HepG2 (cell line): ENCODE measurements around the gene HABP4. TPM values are rescaled to one million over a fixed set of nuclear protein-coding genes. Genes with fewer than 3 reads are reported as not detected.

ENCODE experiments used
- ARNTL ChIP-seq: sonication (generic); formaldehyde crosslinking; IDR thresholded peaks from 2 replicates; pipeline ENCODE4 v1.4.0; 2020; ENCODE audit warnings: mild to moderate bottlenecking, missing genetic modification reagents
- GATAD2A ChIP-seq: IDR thresholded peaks from 2 replicates; pipeline ENCODE4 v1.6.1; 2016
- HOXA9 ChIP-seq: sonication (generic); formaldehyde crosslinking; IDR thresholded peaks from 2 replicates; pipeline ENCODE4 v1.8.1; 2022; ENCODE audit warnings: missing genetic modification reagents, mild to moderate bottlenecking, moderate library complexity, borderline replicate concordance
- KLF13 ChIP-seq: sonication (generic); formaldehyde crosslinking; IDR thresholded peaks from 2 replicates; pipeline ENCODE4 v1.4.0; 2020; ENCODE audit warnings: mild to moderate bottlenecking, missing genetic modification reagents
- MEIS2 ChIP-seq: sonication (generic); formaldehyde crosslinking; IDR thresholded peaks from 2 replicates; pipeline ENCODE4 v1.9.0; 2021; ENCODE audit warnings: mild to moderate bottlenecking, missing genetic modification reagents
- MTA3 ChIP-seq: sonication (generic); formaldehyde crosslinking; IDR thresholded peaks from 2 replicates; pipeline ENCODE4 v1.4.0; 2020; ENCODE audit warnings: missing genetic modification reagents
- ONECUT2 ChIP-seq: sonication (generic); formaldehyde crosslinking; IDR thresholded peaks from 2 replicates; pipeline ENCODE4 v1.4.0; 2020; ENCODE audit warnings: missing genetic modification reagents
- PHF8 ChIP-seq: sonication (generic); formaldehyde crosslinking; IDR thresholded peaks from 2 replicates; pipeline ENCODE4 v1.5.0; 2020; ENCODE audit warnings: missing genetic modification reagents
- RXRA ChIP-seq: sonication (generic); formaldehyde crosslinking; IDR thresholded peaks from 2 replicates; pipeline ENCODE4 v1.5.1; 2020; ENCODE audit warnings: missing genetic modification reagents
- SMAD1 ChIP-seq: sonication (generic); formaldehyde crosslinking; IDR thresholded peaks from 2 replicates; pipeline ENCODE4 v1.4.0; 2020; ENCODE audit warnings: missing genetic modification reagents, low read depth, mild to moderate bottlenecking, borderline replicate concordance
- ZMYM2 ChIP-seq: sonication (generic); formaldehyde crosslinking; IDR thresholded peaks from 2 replicates; pipeline ENCODE4 v1.8.0; 2022; ENCODE audit warnings: mild to moderate bottlenecking, missing genetic modification reagents
- ZNF34 ChIP-seq: sonication (generic); formaldehyde crosslinking; IDR thresholded peaks from 2 replicates; pipeline ENCODE4 v1.4.0; 2020; ENCODE audit warnings: mild to moderate bottlenecking, missing genetic modification reagents, borderline replicate concordance
- ZNF598 ChIP-seq: sonication (generic); formaldehyde crosslinking; IDR thresholded peaks from 2 replicates; pipeline ENCODE4 v1.5.1; 2020; ENCODE audit warnings: mild to moderate bottlenecking, missing genetic modification reagents, borderline replicate concordance
- ZNF674 ChIP-seq: sonication (generic); formaldehyde crosslinking; IDR thresholded peaks from 2 replicates; pipeline ENCODE4 v1.5.0; 2020; ENCODE audit warnings: low read depth, mild to moderate bottlenecking, missing genetic modification reagents
- polyA plus RNA-seq, 8 experiments: library from polyadenylated mRNA; depleted of rRNA in 3 of 8; stranded (reverse) in 7 of 8; unstranded in 1 of 8; fragments of >200 nt; fragmentation: Illumina TruSeq in 4 of 8; extraction: Trizol in 4 of 8; gene quantifications; 2 replicates each; pipeline versions ENCODE4 v1.2.1 to v1.2.3, GENCODE V29; 2011 to 2016; ENCODE audit warnings: low read depth in 4 of 8, missing spikeins in 1 of 8, mixed read lengths in 1 of 8; ENCODE audit not compliant: insufficient read depth in 1 of 8
- total RNA-seq, 5 experiments: library from RNA; depleted of rRNA; stranded (reverse); fragments of >200 nt; fragmentation: Illumina TruSeq; extraction: Trizol; gene quantifications; 2 replicates each; pipeline ENCODE4 v1.2.3, GENCODE V29; 2016; ENCODE audit warnings: low read depth in 1 of 5
- TF ChIP-seq, protein P1 (sequence below): IDR thresholded peaks from 2 replicates; pipeline ENCODE4 v1.6.1; 2018; ENCODE audit warnings: missing genetic modification reagents, mild to moderate bottlenecking, missing compliant biosample characterization
- TF ChIP-seq, protein P2 (sequence below): sonication (generic); formaldehyde crosslinking; conservative IDR thresholded peaks from 2 replicates; pipeline ENCODE4 v1.8.1; 2023; ENCODE audit warnings: missing genetic modification reagents
- TF ChIP-seq, protein P3 (sequence below): sonication (generic); formaldehyde crosslinking; IDR thresholded peaks from 2 replicates; pipeline ENCODE4 v1.4.0; 2020; ENCODE audit warnings: missing genetic modification reagents
- TF ChIP-seq, protein P4 (sequence below): sonication (generic); formaldehyde crosslinking; IDR thresholded peaks from 2 replicates; pipeline ENCODE4 v1.5.1; 2020; ENCODE audit warnings: missing genetic modification reagents, mild to moderate bottlenecking, borderline replicate concordance
- TF ChIP-seq, protein P5 (sequence below): sonication (generic); formaldehyde crosslinking; IDR thresholded peaks from 2 replicates; pipeline ENCODE4 v1.5.0; 2020; ENCODE audit warnings: missing genetic modification reagents
- TF ChIP-seq, protein P6 (sequence below): sonication (generic); formaldehyde crosslinking; conservative IDR thresholded peaks from 2 replicates; pipeline ENCODE4 v1.5.0; 2020; ENCODE audit warnings: missing genetic modification reagents
- TF ChIP-seq, protein P7 (sequence below): sonication (generic); formaldehyde crosslinking; IDR thresholded peaks from 2 replicates; pipeline ENCODE4 v1.4.0; 2020; ENCODE audit warnings: missing genetic modification reagents

HABP4 gene
- total and polyA plus RNA-seq, 2 of the 13 experiments (the other 11 are each of a cell fraction or from before 2014, with no cell fraction given): 14.3 to 26.6 TPM

DNA sequence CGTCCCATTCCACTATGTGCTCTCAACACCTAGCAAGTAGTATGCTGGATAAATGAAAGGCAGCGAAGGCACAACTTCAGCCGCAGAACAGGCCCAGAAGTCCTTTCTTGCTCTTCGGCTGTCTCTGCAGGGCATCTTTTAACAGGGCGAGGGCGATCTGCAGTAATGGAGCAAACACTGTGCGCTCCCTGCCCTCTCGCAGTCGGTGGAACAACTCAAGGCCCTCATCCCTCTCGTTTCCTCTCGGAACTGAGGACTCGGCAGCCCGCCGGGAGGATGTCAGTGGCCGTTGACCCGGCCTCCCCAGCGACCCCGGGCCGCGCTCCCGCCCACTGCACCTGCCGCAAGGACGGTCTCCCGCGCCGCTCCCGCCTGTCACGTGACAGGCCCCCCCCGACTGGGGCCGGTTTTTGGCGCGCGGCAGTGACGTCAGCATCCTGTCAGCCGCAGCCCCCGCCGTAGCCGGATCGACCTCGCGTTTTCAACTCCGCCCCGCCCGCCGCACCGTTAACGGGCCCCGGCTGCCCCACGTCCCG lies 32.9 kb upstream of the HABP4 start (continued):
- TF ChIP-seq, protein P1, sequence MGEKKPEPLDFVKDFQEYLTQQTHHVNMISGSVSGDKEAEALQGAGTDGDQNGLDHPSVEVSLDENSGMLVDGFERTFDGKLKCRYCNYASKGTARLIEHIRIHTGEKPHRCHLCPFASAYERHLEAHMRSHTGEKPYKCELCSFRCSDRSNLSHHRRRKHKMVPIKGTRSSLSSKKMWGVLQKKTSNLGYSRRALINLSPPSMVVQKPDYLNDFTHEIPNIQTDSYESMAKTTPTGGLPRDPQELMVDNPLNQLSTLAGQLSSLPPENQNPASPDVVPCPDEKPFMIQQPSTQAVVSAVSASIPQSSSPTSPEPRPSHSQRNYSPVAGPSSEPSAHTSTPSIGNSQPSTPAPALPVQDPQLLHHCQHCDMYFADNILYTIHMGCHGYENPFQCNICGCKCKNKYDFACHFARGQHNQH (CRISPR knock-in tag): peak; percentile 89
- TF ChIP-seq SMAD1 (CRISPR knock-in tag) (peak; percentile 90), ZMYM2 (CRISPR knock-in tag) (no peak), ARNTL (CRISPR knock-in tag) (peak; percentile 94), ZNF598 (no peak), RXRA (peak; percentile 94), ZNF674 (CRISPR knock-in tag) (no peak), MTA3 (CRISPR knock-in tag) (no peak), KLF13 (CRISPR knock-in tag) (peak; percentile 73; the same call in 1 of the 2 replicates), ZNF34 (CRISPR knock-in tag) (no peak; the same call in 1 of the 2 replicates), MEIS2 (CRISPR knock-in tag) (peak; percentile 88), PHF8 (peak; percentile 72), HOXA9 (peak; percentile 65; the same call in 1 of the 2 replicates), GATAD2A (peak; percentile 36; the same call in 1 of the 2 replicates), ONECUT2 (CRISPR knock-in tag) (no peak)
- TF ChIP-seq, protein P2, sequence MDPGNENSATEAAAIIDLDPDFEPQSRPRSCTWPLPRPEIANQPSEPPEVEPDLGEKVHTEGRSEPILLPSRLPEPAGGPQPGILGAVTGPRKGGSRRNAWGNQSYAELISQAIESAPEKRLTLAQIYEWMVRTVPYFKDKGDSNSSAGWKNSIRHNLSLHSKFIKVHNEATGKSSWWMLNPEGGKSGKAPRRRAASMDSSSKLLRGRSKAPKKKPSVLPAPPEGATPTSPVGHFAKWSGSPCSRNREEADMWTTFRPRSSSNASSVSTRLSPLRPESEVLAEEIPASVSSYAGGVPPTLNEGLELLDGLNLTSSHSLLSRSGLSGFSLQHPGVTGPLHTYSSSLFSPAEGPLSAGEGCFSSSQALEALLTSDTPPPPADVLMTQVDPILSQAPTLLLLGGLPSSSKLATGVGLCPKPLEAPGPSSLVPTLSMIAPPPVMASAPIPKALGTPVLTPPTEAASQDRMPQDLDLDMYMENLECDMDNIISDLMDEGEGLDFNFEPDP (CRISPR knock-in tag): peak; percentile 97; the same call in 1 of the 2 replicates
- TF ChIP-seq, protein P3, sequence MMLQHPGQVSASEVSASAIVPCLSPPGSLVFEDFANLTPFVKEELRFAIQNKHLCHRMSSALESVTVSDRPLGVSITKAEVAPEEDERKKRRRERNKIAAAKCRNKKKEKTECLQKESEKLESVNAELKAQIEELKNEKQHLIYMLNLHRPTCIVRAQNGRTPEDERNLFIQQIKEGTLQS (CRISPR knock-in tag): peak; percentile 78
- TF ChIP-seq, protein P4, sequence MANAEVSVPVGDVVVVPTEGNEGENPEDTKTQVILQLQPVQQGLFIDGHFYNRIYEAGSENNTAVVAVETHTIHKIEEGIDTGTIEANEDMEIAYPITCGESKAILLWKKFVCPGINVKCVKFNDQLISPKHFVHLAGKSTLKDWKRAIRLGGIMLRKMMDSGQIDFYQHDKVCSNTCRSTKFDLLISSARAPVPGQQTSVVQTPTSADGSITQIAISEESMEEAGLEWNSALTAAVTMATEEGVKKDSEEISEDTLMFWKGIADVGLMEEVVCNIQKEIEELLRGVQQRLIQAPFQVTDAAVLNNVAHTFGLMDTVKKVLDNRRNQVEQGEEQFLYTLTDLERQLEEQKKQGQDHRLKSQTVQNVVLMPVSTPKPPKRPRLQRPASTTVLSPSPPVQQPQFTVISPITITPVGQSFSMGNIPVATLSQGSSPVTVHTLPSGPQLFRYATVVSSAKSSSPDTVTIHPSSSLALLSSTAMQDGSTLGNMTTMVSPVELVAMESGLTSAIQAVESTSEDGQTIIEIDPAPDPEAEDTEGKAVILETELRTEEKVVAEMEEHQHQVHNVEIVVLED (CRISPR knock-in tag): peak; percentile 87
- TF ChIP-seq, protein P5, sequence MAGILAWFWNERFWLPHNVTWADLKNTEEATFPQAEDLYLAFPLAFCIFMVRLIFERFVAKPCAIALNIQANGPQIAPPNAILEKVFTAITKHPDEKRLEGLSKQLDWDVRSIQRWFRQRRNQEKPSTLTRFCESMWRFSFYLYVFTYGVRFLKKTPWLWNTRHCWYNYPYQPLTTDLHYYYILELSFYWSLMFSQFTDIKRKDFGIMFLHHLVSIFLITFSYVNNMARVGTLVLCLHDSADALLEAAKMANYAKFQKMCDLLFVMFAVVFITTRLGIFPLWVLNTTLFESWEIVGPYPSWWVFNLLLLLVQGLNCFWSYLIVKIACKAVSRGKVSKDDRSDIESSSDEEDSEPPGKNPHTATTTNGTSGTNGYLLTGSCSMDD (CRISPR knock-in tag): no peak
- TF ChIP-seq, protein P6, sequence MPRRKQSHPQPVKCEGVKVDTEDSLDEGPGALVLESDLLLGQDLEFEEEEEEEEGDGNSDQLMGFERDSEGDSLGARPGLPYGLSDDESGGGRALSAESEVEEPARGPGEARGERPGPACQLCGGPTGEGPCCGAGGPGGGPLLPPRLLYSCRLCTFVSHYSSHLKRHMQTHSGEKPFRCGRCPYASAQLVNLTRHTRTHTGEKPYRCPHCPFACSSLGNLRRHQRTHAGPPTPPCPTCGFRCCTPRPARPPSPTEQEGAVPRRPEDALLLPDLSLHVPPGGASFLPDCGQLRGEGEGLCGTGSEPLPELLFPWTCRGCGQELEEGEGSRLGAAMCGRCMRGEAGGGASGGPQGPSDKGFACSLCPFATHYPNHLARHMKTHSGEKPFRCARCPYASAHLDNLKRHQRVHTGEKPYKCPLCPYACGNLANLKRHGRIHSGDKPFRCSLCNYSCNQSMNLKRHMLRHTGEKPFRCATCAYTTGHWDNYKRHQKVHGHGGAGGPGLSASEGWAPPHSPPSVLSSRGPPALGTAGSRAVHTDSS (CRISPR knock-in tag): 0 out of 2 replicates have a peak, but pooled peaks have one; percentile 68
- TF ChIP-seq, protein P7, sequence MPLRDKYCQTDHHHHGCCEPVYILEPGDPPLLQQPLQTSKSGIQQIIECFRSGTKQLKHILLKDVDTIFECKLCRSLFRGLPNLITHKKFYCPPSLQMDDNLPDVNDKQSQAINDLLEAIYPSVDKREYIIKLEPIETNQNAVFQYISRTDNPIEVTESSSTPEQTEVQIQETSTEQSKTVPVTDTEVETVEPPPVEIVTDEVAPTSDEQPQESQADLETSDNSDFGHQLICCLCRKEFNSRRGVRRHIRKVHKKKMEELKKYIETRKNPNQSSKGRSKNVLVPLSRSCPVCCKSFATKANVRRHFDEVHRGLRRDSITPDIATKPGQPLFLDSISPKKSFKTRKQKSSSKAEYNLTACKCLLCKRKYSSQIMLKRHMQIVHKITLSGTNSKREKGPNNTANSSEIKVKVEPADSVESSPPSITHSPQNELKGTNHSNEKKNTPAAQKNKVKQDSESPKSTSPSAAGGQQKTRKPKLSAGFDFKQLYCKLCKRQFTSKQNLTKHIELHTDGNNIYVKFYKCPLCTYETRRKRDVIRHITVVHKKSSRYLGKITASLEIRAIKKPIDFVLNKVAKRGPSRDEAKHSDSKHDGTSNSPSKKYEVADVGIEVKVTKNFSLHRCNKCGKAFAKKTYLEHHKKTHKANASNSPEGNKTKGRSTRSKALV (CRISPR knock-in tag): 0 out of 2 replicates have a peak, but pooled peaks have one; percentile 33
